H9 (cell line): ENCODE measurements around the gene LMBR1. TPM values are rescaled to one million over a fixed set of nuclear protein-coding genes. Genes with fewer than 3 reads are reported as not detected.

Source experiments
- DNase-seq: peaks from one replicate; pipeline ENCODE4 v3.0.0-alpha.2; 2017
- H2AFZ ChIP-seq: one replicate; pipeline ENCODE4 v1.6.1; 2013; ENCODE audit warnings: mild to moderate bottlenecking, low read length, control low read depth, moderate library complexity
- H2AK5ac ChIP-seq: 2 replicates; pipeline ENCODE4 v1.6.1; 2013; ENCODE audit warnings: low read length, control low read depth, mixed read lengths; ENCODE audit not compliant: insufficient read length
- H2BK120ac ChIP-seq: one replicate; pipeline ENCODE4 v1.6.1; 2013; ENCODE audit warnings: low read depth, mild to moderate bottlenecking, low read length, control low read depth, inconsistent platforms; ENCODE audit not compliant: poor library complexity, severe bottlenecking
- H2BK12ac ChIP-seq: 2 replicates; pipeline ENCODE4 v1.6.1; 2013; ENCODE audit warnings: low read length, control low read depth, mixed read lengths, low read depth; ENCODE audit not compliant: insufficient read length
- H2BK15ac ChIP-seq: 2 replicates; pipeline ENCODE4 v1.6.1; 2013; ENCODE audit warnings: low read depth, low read length, control low read depth
- H2BK20ac ChIP-seq: one replicate; pipeline ENCODE4 v1.6.1; 2013; ENCODE audit warnings: low read depth, mild to moderate bottlenecking, low read length, control low read depth, inconsistent platforms; ENCODE audit not compliant: poor library complexity, severe bottlenecking
- H2BK5ac ChIP-seq: 2 replicates; pipeline ENCODE4 v1.6.1; 2013; ENCODE audit warnings: low read length, control low read depth, mixed read lengths; ENCODE audit not compliant: insufficient read length
- H3K14ac ChIP-seq: 2 replicates; pipeline ENCODE4 v1.6.1; 2013; ENCODE audit warnings: low read length, control low read depth; ENCODE audit not compliant: insufficient read depth
- H3K18ac ChIP-seq: 2 replicates; pipeline ENCODE4 v1.6.1; 2013; ENCODE audit warnings: low read depth, mild to moderate bottlenecking, mixed read lengths, low read length, control low read depth; ENCODE audit not compliant: insufficient read length
- H3K23ac ChIP-seq: 2 replicates; pipeline ENCODE4 v1.6.1; 2013; ENCODE audit warnings: low read length, control low read depth, mixed read lengths, low read depth; ENCODE audit not compliant: insufficient read length
- H3K23me2 ChIP-seq: 2 replicates; pipeline ENCODE4 v1.6.1; 2013; ENCODE audit warnings: low read depth, mild to moderate bottlenecking, mixed read lengths, low read length, control low read depth; ENCODE audit not compliant: insufficient read length, poor library complexity, severe bottlenecking
- H3K27ac ChIP-seq: 2 replicates; pipeline ENCODE4 v1.5.1; 2013; ENCODE audit warnings: low read length, control low read depth, mixed read lengths, low read depth; ENCODE audit not compliant: insufficient read length
- H3K27me3 ChIP-seq: 2 replicates; pipeline ENCODE4 v1.6.1; 2013; ENCODE audit warnings: low read length, control low read depth, inconsistent platforms; ENCODE audit not compliant: insufficient read depth
- H3K4ac ChIP-seq: 2 replicates; pipeline ENCODE4 v1.6.1; 2013; ENCODE audit warnings: low read depth, mild to moderate bottlenecking, control low read depth, inconsistent platforms, low read length, moderate library complexity
- H3K4me1 ChIP-seq: 2 replicates; pipeline ENCODE4 v1.6.1; 2013; ENCODE audit warnings: low read length, control low read depth, inconsistent platforms; ENCODE audit not compliant: insufficient read depth
- H3K4me2 ChIP-seq: 2 replicates; pipeline ENCODE4 v1.6.1; 2013; ENCODE audit warnings: low read length, control low read depth, mixed read lengths; ENCODE audit not compliant: insufficient read length, insufficient read depth
- H3K56ac ChIP-seq: 2 replicates; pipeline ENCODE4 v1.6.1; 2013; ENCODE audit warnings: low read depth, mild to moderate bottlenecking, mixed read lengths, low read length, control low read depth; ENCODE audit not compliant: insufficient read length
- H3K79me1 ChIP-seq: 2 replicates; pipeline ENCODE4 v1.6.1; 2013; ENCODE audit warnings: low read depth, mild to moderate bottlenecking, moderate library complexity, low read length, control low read depth, inconsistent platforms; ENCODE audit not compliant: insufficient read depth, poor library complexity, severe bottlenecking
- H3K79me2 ChIP-seq: 2 replicates; pipeline ENCODE4 v1.6.1; 2013; ENCODE audit warnings: low read length, control low read depth, inconsistent platforms; ENCODE audit not compliant: insufficient read depth
- H3K9ac ChIP-seq: 2 replicates; pipeline ENCODE4 v1.6.1; 2013; ENCODE audit warnings: low read length, control low read depth, mixed read lengths; ENCODE audit not compliant: insufficient read length; ENCODE audit errors: extremely low read depth
- H3K9me3 ChIP-seq: one replicate; pipeline ENCODE4 v1.6.1; 2013; ENCODE audit warnings: low read depth, low read length, inconsistent platforms; ENCODE audit not compliant: control insufficient read depth
- H3T11ph ChIP-seq: one replicate; pipeline ENCODE4 v1.6.1; 2013; ENCODE audit warnings: mild to moderate bottlenecking, low read length, control low read depth, inconsistent platforms
- H4K20me1 ChIP-seq: one replicate; pipeline ENCODE4 v1.6.1; 2013; ENCODE audit not compliant: control insufficient read depth, insufficient read length, insufficient read depth
- H4K5ac ChIP-seq: 2 replicates; pipeline ENCODE4 v1.6.1; 2013; ENCODE audit warnings: low read depth, mild to moderate bottlenecking, mixed read lengths, low read length, control low read depth; ENCODE audit not compliant: insufficient read length
- H4K8ac ChIP-seq: replicated peaks from 2 replicates; pipeline ENCODE4 v1.6.1; 2013; ENCODE audit warnings: low read length, control low read depth, mixed read lengths, low read depth; ENCODE audit not compliant: insufficient read length
- H4K91ac ChIP-seq: 2 replicates; pipeline ENCODE4 v1.6.1; 2013; ENCODE audit warnings: low read depth, mild to moderate bottlenecking, moderate library complexity, mixed read lengths, low read length, control low read depth; ENCODE audit not compliant: insufficient read length
- H3K27ac Mint-ChIP-seq, 3 experiments: 2 replicates in 2 of 3; 3 replicates in 1 of 3; pipeline ENCODE4 v1.8.0; 2020 to 2021; ENCODE audit warnings: mixed read lengths in 3 of 3, mild to moderate bottlenecking in 1 of 3, moderate library complexity in 1 of 3
- H3K27me3 Mint-ChIP-seq: 2 replicates; pipeline ENCODE4 v1.8.0; 2021; ENCODE audit warnings: low read depth, mild to moderate bottlenecking, moderate library complexity, mixed read lengths
- H3K36me3 Mint-ChIP-seq, 3 experiments: 2 replicates in 2 of 3; 3 replicates in 1 of 3; pipeline ENCODE4 v1.8.0; 2020 to 2021; ENCODE audit warnings: low read depth in 3 of 3, mixed read lengths in 3 of 3; ENCODE audit not compliant: insufficient read depth in 1 of 3
- H3K4me1 Mint-ChIP-seq, 2 experiments: 2 replicates each; pipeline ENCODE4 v1.8.0; 2020; ENCODE audit warnings: mixed read lengths in 2 of 2
- H3K4me3 Mint-ChIP-seq, 2 experiments: 2 replicates in 1 of 2; 3 replicates in 1 of 2; pipeline ENCODE4 v1.8.0; 2020 to 2021; ENCODE audit warnings: mild to moderate bottlenecking in 2 of 2, mixed read lengths in 2 of 2, moderate library complexity in 1 of 2
- H3K9me3 Mint-ChIP-seq, 2 experiments: 2 replicates in 1 of 2; 3 replicates in 1 of 2; pipeline ENCODE4 v1.8.0; 2020; ENCODE audit warnings: mild to moderate bottlenecking in 2 of 2, mixed read lengths in 2 of 2, moderate library complexity in 1 of 2
- WGBS: extraction: QIAGEN DNeasy Blood & Tissue Kit; methylation state at CpG from one replicate; pipeline ENCODE4 v1.1.7; 2013; ENCODE audit warnings: missing lambda C conversion rate, low lambda C conversion rate, mixed read lengths; ENCODE audit not compliant: insufficient read length; ENCODE audit errors: extremely low coverage; 5-methylcytosine and 5-hydroxymethylcytosine counted together
- total RNA-seq: library from RNA; stranded (reverse); gene quantifications from 2 replicates; pipeline ENCODE4 v1.2.1, GENCODE V29; 2021
- TF ChIP-seq, protein P1 (sequence below): fragments of 200-600 bp; sonication (generic); conservative IDR thresholded peaks from 3 replicates; pipeline ENCODE4 v1.8.0; 2021; ENCODE audit warnings: antibody characterized with exemption, mild to moderate bottlenecking

LMBR1 gene
- total RNA-seq, 1 experiment from 2014 or later: 62.3 TPM

GRCh38 chr7:156778201-156778600, 114.8 kb downstream of the LMBR1 start:
- no peak overlapping the region for H2BK12ac ChIP-seq
- H3K9ac ChIP-seq: no peak overlapping the region

More at GRCh38 chr7:156778201-156778600, 114.8 kb downstream of the LMBR1 start:
- peaks cover 5 to 18% (median 8%) of the 10 kb centered on the region in 3 experiments; a peak in 5 of 7 replicates for H3K36me3 Mint-ChIP-seq
- Histone ChIP-seq H2BK15ac (no peak overlapping the region), H3K14ac (no peak overlapping the region), H3K4ac (no peak overlapping the region), H2BK5ac (no peak overlapping the region), H2AK5ac (no peak overlapping the region), H3K4me1 (no peaks in the 10 kb centered on the region), H3K18ac (no peak overlapping the region), H3K4me2 (no peak overlapping the region), H4K91ac (no peak overlapping the region), H4K5ac (no peak overlapping the region), H3K79me1 (no peaks in the 10 kb centered on the region), H3K9me3 (no peaks in the 10 kb centered on the region), H3K56ac (no peak overlapping the region), H3K27ac (no peak overlapping the region), H2BK120ac (no peak overlapping the region), H3K27me3 (no peaks in the 10 kb centered on the region), H4K8ac (no peak overlapping the region), H2BK20ac (no peak overlapping the region), H2AFZ (no peak overlapping the region), H3K23me2 (no peaks in the 10 kb centered on the region), H4K20me1 (no peaks in the 10 kb centered on the region), H3K79me2 (no peaks in the 10 kb centered on the region), H3T11ph (no peak overlapping the region), H3K23ac (no peak overlapping the region)
- TF ChIP-seq, protein P1, sequence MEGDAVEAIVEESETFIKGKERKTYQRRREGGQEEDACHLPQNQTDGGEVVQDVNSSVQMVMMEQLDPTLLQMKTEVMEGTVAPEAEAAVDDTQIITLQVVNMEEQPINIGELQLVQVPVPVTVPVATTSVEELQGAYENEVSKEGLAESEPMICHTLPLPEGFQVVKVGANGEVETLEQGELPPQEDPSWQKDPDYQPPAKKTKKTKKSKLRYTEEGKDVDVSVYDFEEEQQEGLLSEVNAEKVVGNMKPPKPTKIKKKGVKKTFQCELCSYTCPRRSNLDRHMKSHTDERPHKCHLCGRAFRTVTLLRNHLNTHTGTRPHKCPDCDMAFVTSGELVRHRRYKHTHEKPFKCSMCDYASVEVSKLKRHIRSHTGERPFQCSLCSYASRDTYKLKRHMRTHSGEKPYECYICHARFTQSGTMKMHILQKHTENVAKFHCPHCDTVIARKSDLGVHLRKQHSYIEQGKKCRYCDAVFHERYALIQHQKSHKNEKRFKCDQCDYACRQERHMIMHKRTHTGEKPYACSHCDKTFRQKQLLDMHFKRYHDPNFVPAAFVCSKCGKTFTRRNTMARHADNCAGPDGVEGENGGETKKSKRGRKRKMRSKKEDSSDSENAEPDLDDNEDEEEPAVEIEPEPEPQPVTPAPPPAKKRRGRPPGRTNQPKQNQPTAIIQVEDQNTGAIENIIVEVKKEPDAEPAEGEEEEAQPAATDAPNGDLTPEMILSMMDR: 0 out of 3 replicates have a peak, but pooled peaks have one; percentile 16
- no peak for DNase-seq
- H3K9me3 Mint-ChIP-seq: no peaks in the 10 kb centered on the region; a peak in 2 of 5 replicates
- no peak overlapping the region for H3K27ac Mint-ChIP-seq
- no peak overlapping the region for H3K4me3 Mint-ChIP-seq
- no CpG with 5 or more reads among the region's 3 CpGs for WGBS
- peaks cover 2 to 3% of the 10 kb centered on the region in 2 experiments; a peak in 1 of 4 replicates for H3K4me1 Mint-ChIP-seq
- H3K27me3 Mint-ChIP-seq: no peaks in the 10 kb centered on the region
